Liver (tissue), 9 donors: ENCODE measurements around the gene HTRA1. TPM values are rescaled to one million over a fixed set of nuclear protein-coding genes. Genes with fewer than 3 reads are reported as not detected.

ENCODE experiments used
- DNase-seq: peaks from one replicate; pipeline ENCODE4 v3.0.0-alpha.2; 2017; ENCODE audit warnings: low spot score
- H3K27ac ChIP-seq, 2 donors: one replicate each; pipeline ENCODE4 v1.7.0; 2013; ENCODE audit warnings: inconsistent platforms in 2 of 2, low read length in 2 of 2, control low read depth in 1 of 2, low read depth in 1 of 2, mild to moderate bottlenecking in 1 of 2
- H3K27me3 ChIP-seq, 4 donors: one replicate each; pipeline versions ENCODE4 v1.6.1 to v1.7.0; 2013; ENCODE audit warnings: low read length in 3 of 4, inconsistent platforms in 1 of 4, mild to moderate bottlenecking in 1 of 4, moderate library complexity in 1 of 4; ENCODE audit not compliant: control insufficient read depth in 4 of 4, insufficient read depth in 4 of 4
- H3K36me3 ChIP-seq, 4 donors: one replicate each; pipeline versions ENCODE4 v1.6.1 to v1.7.0; 2013; ENCODE audit warnings: low read length in 3 of 4, mild to moderate bottlenecking in 3 of 4, low read depth in 1 of 4, moderate library complexity in 1 of 4; ENCODE audit not compliant: control insufficient read depth in 4 of 4, insufficient read depth in 3 of 4
- H3K4me1 ChIP-seq, 4 donors: one replicate each; pipeline versions ENCODE4 v1.6.1 to v1.7.0; 2013; ENCODE audit warnings: low read length in 3 of 4, mild to moderate bottlenecking in 3 of 4, moderate library complexity in 1 of 4; ENCODE audit not compliant: control insufficient read depth in 4 of 4, insufficient read depth in 4 of 4
- H3K4me3 ChIP-seq, 3 donors: one replicate each; pipeline versions ENCODE4 v1.6.1 to v1.7.0; 2013; ENCODE audit warnings: low read length in 3 of 3, control low read depth in 1 of 3, low read depth in 1 of 3, mild to moderate bottlenecking in 1 of 3
- H3K9ac ChIP-seq, 2 donors: one replicate each; pipeline ENCODE4 v1.7.0; 2013; ENCODE audit warnings: low read length in 2 of 2, mild to moderate bottlenecking in 2 of 2, moderate library complexity in 2 of 2, control low read depth in 1 of 2, low read depth in 1 of 2
- H3K9me3 ChIP-seq, 4 donors: one replicate each; pipeline versions ENCODE4 v1.6.1 to v1.7.0; 2013; ENCODE audit warnings: low read length in 3 of 4; ENCODE audit not compliant: control insufficient read depth in 4 of 4
- FOXA1 ChIP-seq: IDR thresholded peaks from 2 replicates; pipeline ENCODE4 v1.6.1; 2016; ENCODE audit warnings: antibody characterized with exemption
- FOXA2 ChIP-seq: IDR thresholded peaks from 2 replicates; pipeline ENCODE4 v1.6.1; 2016; ENCODE audit warnings: antibody characterized with exemption
- GABPA ChIP-seq, 2 donors: IDR thresholded peaks in 1 of 2; conservative IDR thresholded peaks in 1 of 2; 2 replicates each; pipeline ENCODE4 v1.6.1; 2016; ENCODE audit warnings: antibody characterized with exemption in 2 of 2, mild to moderate bottlenecking in 1 of 2, moderate library complexity in 1 of 2
- HNF4A ChIP-seq, 2 donors: conservative IDR thresholded peaks; 2 replicates each; pipeline ENCODE4 v1.6.1; 2016; ENCODE audit warnings: antibody characterized with exemption in 2 of 2, mild to moderate bottlenecking in 2 of 2
- NR2F2 ChIP-seq: IDR thresholded peaks from 2 replicates; pipeline ENCODE4 v1.6.1; 2016; ENCODE audit warnings: antibody characterized with exemption
- RAD21 ChIP-seq, 2 donors: IDR thresholded peaks; 2 replicates each; pipeline ENCODE4 v1.6.1; 2016; ENCODE audit warnings: antibody characterized with exemption in 2 of 2, mild to moderate bottlenecking in 2 of 2
- RXRA ChIP-seq, 2 donors: IDR thresholded peaks; 2 replicates each; pipeline ENCODE4 v1.6.1; 2017 to 2018; ENCODE audit warnings: antibody characterized with exemption in 2 of 2, mild to moderate bottlenecking in 1 of 2
- SP1 ChIP-seq: IDR thresholded peaks from 2 replicates; pipeline ENCODE4 v1.6.1; 2018; ENCODE audit warnings: antibody characterized with exemption, mild to moderate bottlenecking
- TAF1 ChIP-seq: conservative IDR thresholded peaks from 2 replicates; pipeline ENCODE4 v1.6.1; 2016; ENCODE audit warnings: antibody characterized with exemption, mild to moderate bottlenecking
- YY1 ChIP-seq: IDR thresholded peaks from 2 replicates; pipeline ENCODE4 v1.6.1; 2016; ENCODE audit warnings: antibody characterized with exemption, mild to moderate bottlenecking
- WGBS: extraction: QIAGEN DNeasy Blood & Tissue Kit; methylation state at CpG from one replicate; pipeline ENCODE4 v1.1.7; 2013; 5-methylcytosine and 5-hydroxymethylcytosine counted together
- polyA plus RNA-seq, 2 donors: library from polyadenylated mRNA; stranded (reverse) in 1 of 2; unstranded in 1 of 2; fragments of 200-250 nt in 1 of 2; fragments of >200 nt in 1 of 2; fragmentation: Nextera tagmentation in 1 of 2; extraction: Ambion mirVana in 1 of 2; gene quantifications; one replicate each; pipeline versions ENCODE4 v1.2.1 to v1.2.3, GENCODE V29; 2013 to 2015
- total RNA-seq, 2 donors: library from RNA; depleted of rRNA; stranded (reverse); fragments of >200 nt; gene quantifications; one replicate each; pipeline ENCODE4 v1.2.3, GENCODE V29; 2014
- TF ChIP-seq, protein P1 (sequence below): IDR thresholded peaks from 2 replicates; pipeline ENCODE4 v1.6.1; 2016; ENCODE audit warnings: antibody characterized with exemption
- TF ChIP-seq, protein P2 (sequence below): IDR thresholded peaks from 2 replicates; pipeline ENCODE4 v1.6.1; 2016; ENCODE audit warnings: antibody characterized with exemption, mild to moderate bottlenecking
- TF ChIP-seq, protein P3 (sequence below): IDR thresholded peaks from 2 replicates; pipeline ENCODE4 v1.6.1; 2016; ENCODE audit warnings: antibody characterized with exemption
- donor health status: healthy.
- donor health status: healthy.
- donor health status: healthy.
- donor health status: healthy.
- donor health status: healthy.

HTRA1 gene
- total and polyA plus RNA-seq, 4 donors = 4.3 to 289 (median 72.1) TPM

DNA sequence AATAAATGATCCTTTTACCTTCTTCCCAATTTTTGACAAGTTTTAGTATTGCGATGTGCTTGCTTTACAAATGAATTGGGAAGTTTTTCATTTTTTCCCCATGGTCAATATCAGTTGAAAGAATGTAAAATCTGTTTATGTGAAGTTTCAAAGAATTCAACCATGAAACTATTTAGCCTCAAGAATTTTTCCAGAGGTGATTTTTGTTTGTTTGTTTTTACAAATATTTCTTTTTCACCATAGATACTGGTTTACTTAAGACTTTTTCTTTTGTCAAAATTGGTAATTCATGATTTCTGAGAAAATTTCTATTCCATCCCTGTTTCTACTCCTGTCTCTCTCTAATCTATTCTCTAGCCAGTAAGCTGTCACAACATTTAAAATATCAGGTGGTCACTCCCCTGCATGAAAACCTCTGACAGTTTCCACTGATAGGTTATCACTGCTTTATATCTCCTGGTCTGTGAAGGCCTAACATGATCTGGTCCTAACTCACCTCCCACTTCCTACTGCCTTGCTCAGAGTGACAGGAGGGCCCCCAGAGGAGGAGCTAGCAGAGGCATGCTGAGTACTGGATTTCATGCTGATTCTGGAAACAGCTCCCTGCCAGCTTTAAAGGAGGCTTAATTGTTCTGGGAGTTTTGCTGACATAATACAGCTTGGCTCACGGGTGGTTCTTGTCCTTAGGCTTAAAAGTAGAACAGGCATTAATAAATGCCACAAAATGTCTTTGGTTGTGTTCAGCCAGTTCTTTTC is 14.5 kb upstream of the HTRA1 start:
- Histone ChIP-seq H3K9me3 (no peaks in the 10 kb centered on the region), H3K4me3 (no peak overlapping the region), H3K36me3 (no peaks in the 10 kb centered on the region), H3K4me1 (peaks cover 5 to 14% (median 13%) of the 10 kb centered on the region in 4 donors), H3K9ac (no peak overlapping the region), H3K27ac (no peak overlapping the region), H3K27me3 (no peaks in the 10 kb centered on the region)
- TF ChIP-seq FOXA2 (no peak), TAF1 (no peak)
- WGBS = 87% methylated on average over 2 of the region's 2 CpGs
- no peak for DNase-seq

DNA sequence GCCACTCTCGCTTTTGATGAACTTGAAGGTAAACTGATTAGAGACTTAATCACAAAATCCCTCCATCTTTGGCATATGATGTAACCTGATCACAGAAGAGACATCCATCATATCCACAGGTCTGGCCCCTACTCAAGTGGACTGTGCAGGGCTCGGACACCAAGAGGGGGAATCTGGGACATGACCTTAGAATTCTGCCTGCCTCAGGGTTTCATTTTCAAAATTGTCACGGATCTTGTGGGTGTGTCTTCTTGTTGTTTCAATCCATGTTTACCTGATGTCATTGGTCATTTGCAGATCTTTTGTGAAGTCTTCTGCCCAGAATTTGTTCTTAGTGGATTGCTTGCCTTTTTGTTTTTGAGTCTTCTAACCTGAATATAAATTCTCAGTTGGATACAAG is 12.8 kb upstream of the HTRA1 start:
- no peak for TF ChIP-seq TAF1
- TF ChIP-seq, protein P1, sequence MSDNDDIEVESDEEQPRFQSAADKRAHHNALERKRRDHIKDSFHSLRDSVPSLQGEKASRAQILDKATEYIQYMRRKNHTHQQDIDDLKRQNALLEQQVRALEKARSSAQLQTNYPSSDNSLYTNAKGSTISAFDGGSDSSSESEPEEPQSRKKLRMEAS = no peak
- no peak for TF ChIP-seq SP1
- TF ChIP-seq HNF4A (conservative IDR thresholded peaks at IDR 0.05) = no peak
- TF ChIP-seq NR2F2 = no peak
- no peak for TF ChIP-seq RAD21 (IDR thresholded peaks at IDR 0.05)
- no peak for TF ChIP-seq FOXA1
- no peak for TF ChIP-seq GABPA (IDR thresholded peaks at IDR 0.05 in 1 of 2, conservative IDR thresholded peaks at IDR 0.05 in 1 of 2)
- TF ChIP-seq, protein P2, sequence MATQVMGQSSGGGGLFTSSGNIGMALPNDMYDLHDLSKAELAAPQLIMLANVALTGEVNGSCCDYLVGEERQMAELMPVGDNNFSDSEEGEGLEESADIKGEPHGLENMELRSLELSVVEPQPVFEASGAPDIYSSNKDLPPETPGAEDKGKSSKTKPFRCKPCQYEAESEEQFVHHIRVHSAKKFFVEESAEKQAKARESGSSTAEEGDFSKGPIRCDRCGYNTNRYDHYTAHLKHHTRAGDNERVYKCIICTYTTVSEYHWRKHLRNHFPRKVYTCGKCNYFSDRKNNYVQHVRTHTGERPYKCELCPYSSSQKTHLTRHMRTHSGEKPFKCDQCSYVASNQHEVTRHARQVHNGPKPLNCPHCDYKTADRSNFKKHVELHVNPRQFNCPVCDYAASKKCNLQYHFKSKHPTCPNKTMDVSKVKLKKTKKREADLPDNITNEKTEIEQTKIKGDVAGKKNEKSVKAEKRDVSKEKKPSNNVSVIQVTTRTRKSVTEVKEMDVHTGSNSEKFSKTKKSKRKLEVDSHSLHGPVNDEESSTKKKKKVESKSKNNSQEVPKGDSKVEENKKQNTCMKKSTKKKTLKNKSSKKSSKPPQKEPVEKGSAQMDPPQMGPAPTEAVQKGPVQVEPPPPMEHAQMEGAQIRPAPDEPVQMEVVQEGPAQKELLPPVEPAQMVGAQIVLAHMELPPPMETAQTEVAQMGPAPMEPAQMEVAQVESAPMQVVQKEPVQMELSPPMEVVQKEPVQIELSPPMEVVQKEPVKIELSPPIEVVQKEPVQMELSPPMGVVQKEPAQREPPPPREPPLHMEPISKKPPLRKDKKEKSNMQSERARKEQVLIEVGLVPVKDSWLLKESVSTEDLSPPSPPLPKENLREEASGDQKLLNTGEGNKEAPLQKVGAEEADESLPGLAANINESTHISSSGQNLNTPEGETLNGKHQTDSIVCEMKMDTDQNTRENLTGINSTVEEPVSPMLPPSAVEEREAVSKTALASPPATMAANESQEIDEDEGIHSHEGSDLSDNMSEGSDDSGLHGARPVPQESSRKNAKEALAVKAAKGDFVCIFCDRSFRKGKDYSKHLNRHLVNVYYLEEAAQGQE = peak; percentile 3
- no peak for TF ChIP-seq YY1
- peak in 1 of 2 donors; percentile 20 for TF ChIP-seq RXRA (IDR thresholded peaks at IDR 0.05)
- no peak for TF ChIP-seq FOXA2
- TF ChIP-seq, protein P3, sequence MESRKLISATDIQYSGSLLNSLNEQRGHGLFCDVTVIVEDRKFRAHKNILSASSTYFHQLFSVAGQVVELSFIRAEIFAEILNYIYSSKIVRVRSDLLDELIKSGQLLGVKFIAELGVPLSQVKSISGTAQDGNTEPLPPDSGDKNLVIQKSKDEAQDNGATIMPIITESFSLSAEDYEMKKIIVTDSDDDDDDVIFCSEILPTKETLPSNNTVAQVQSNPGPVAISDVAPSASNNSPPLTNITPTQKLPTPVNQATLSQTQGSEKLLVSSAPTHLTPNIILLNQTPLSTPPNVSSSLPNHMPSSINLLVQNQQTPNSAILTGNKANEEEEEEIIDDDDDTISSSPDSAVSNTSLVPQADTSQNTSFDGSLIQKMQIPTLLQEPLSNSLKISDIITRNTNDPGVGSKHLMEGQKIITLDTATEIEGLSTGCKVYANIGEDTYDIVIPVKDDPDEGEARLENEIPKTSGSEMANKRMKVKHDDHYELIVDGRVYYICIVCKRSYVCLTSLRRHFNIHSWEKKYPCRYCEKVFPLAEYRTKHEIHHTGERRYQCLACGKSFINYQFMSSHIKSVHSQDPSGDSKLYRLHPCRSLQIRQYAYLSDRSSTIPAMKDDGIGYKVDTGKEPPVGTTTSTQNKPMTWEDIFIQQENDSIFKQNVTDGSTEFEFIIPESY = no peak
- WGBS = 53% methylated on average over 3 of the region's 3 CpGs
- peak overlapping the region in 1 of 2 donors; percentile 49 for H3K27ac ChIP-seq

More for the DNA sequence above, 12.8 kb upstream of the HTRA1 start:
- no peak overlapping the region for H3K9ac ChIP-seq
- peaks cover 5 to 13% (median 9%) of the 10 kb centered on the region in 4 donors for H3K4me1 ChIP-seq
- H3K4me3 ChIP-seq = no peak overlapping the region
- H3K9me3 ChIP-seq = no peaks in the 10 kb centered on the region
- H3K36me3 ChIP-seq = no peaks in the 10 kb centered on the region
- no peak for DNase-seq
- no peaks in the 10 kb centered on the region for H3K27me3 ChIP-seq
